ENCODE measurements around the gene ZNF169. TPM values are rescaled to one million over a fixed set of nuclear protein-coding genes. Genes with fewer than 3 reads are reported as not detected.
A peak's percentile ranks its signal among the peaks of the same experiment; 100 is the strongest.
"Not testable (repeated sequence)": the region's sequence is repeated elsewhere in the genome, so short reads cannot be mapped to it uniquely, and the experiment has no call there.

Gene ZNF169
- 0.09 and 1.4 TPM in 2 replicates for total RNA-seq (2014; rRNA removed; shearing (Covaris generic))

GRCh38 chr9:94259077-94259862 lies at the start of gene ZNF169:
TSS of gene ZNF169 (plus strand) at chr9:94259298. CDS start at chr9:94278813, 19,515 bp downstream.
- Histone ChIP-seq H3K9me3 (replicated peaks) (no peaks in the 10 kb centered on the region), H3K4me1 (replicated peaks) (no peaks in the 10 kb centered on the region; the same call in 1 of the 2 replicates), H3K36me3 (peaks cover 5% of the 10 kb centered on the region; the same call in 1 of the 2 replicates), H3K27ac (peak within 1 kb of the TSS; percentile 51), H3K4me3 (peak within 1 kb of the TSS; percentile 82), H3K27me3 (replicated peaks) (no peaks in the 10 kb centered on the region)
- DNase-seq (ENCODE audit: low read depth in 1 of 2, low spot score in 2 of 2): peak; percentile 66 to 90

- Histone ChIP-seq H3K27me3 (replicated peaks) (no peaks in the 10 kb centered on the region), H3K4me1 (replicated peaks) (no peaks in the 10 kb centered on the region), H3K27ac (no peak overlapping the region), H3K4me3 (no peak overlapping the region), H3K36me3 (no peaks in the 10 kb centered on the region), H3K9me3 (replicated peaks) (no peaks in the 10 kb centered on the region)
- DNase-seq (ENCODE audit: low read depth in 1 of 2, low spot score in 2 of 2): no peak
These were observed 48.2 kb upstream of the ZNF169 start for GRCh38 chr9:94210616-94211603.

GRCh38 chr9:94212091-94212490 lies 47.0 kb upstream of the ZNF169 start:
- H3K9me3 ChIP-seq (replicated peaks): no peaks in the 10 kb centered on the region
- H3K4me1 ChIP-seq (replicated peaks): no peaks in the 10 kb centered on the region
- no peaks in the 10 kb centered on the region for H3K27me3 ChIP-seq (replicated peaks)
- H3K4me3 ChIP-seq: no peak overlapping the region
- no peak for DNase-seq (ENCODE audit: low read depth in 1 of 2, low spot score in 2 of 2)
- no peak overlapping the region for H3K27ac ChIP-seq
- H3K36me3 ChIP-seq: no peaks in the 10 kb centered on the region

GRCh38 chr9:94212531-94212930 lies 46.6 kb upstream of the ZNF169 start:
- Histone ChIP-seq H3K4me1 (replicated peaks) (no peaks in the 10 kb centered on the region), H3K36me3 (no peaks in the 10 kb centered on the region), H3K4me3 (no peak overlapping the region), H3K9me3 (replicated peaks) (no peaks in the 10 kb centered on the region), H3K27ac (no peak overlapping the region), H3K27me3 (replicated peaks) (no peaks in the 10 kb centered on the region)
- DNase-seq (ENCODE audit: low read depth in 1 of 2, low spot score in 2 of 2): no peak

GRCh38 chr9:94213511-94214124 lies 45.5 kb upstream of the ZNF169 start:
- DNase-seq (ENCODE audit: low read depth in 1 of 2, low spot score in 2 of 2): peak; percentile 33 to 65
- H3K36me3 ChIP-seq: no peaks in the 10 kb centered on the region
- no peaks in the 10 kb centered on the region for H3K9me3 ChIP-seq (replicated peaks)
- H3K27me3 ChIP-seq (replicated peaks): no peaks in the 10 kb centered on the region
- no peak overlapping the region for H3K4me3 ChIP-seq
- H3K27ac ChIP-seq: no peak overlapping the region
- no peaks in the 10 kb centered on the region for H3K4me1 ChIP-seq (replicated peaks)

GRCh38 chr9:94222870-94223269 lies 36.2 kb upstream of the ZNF169 start:
- H3K4me1 ChIP-seq (replicated peaks): no peaks in the 10 kb centered on the region
- H3K27me3 ChIP-seq (replicated peaks): no peaks in the 10 kb centered on the region
- no peaks in the 10 kb centered on the region for H3K36me3 ChIP-seq
- no peak overlapping the region for H3K4me3 ChIP-seq
- H3K9me3 ChIP-seq (replicated peaks): no peaks in the 10 kb centered on the region
- H3K27ac ChIP-seq: no peak overlapping the region
- no peak for DNase-seq (ENCODE audit: low read depth in 1 of 2, low spot score in 2 of 2)

GRCh38 chr9:94225413-94225812 lies 33.7 kb upstream of the ZNF169 start:
- DNase-seq (ENCODE audit: low read depth in 1 of 2, low spot score in 2 of 2); H3K9me3 ChIP-seq (replicated peaks); H3K4me1 ChIP-seq (replicated peaks); H3K27me3 ChIP-seq (replicated peaks); H3K27ac ChIP-seq; H3K4me3 ChIP-seq; H3K36me3 ChIP-seq: not testable (repeated sequence)

- H3K36me3 ChIP-seq: no peaks in the 10 kb centered on the region
- no peak overlapping the region for H3K27ac ChIP-seq
- no peaks in the 10 kb centered on the region for H3K4me1 ChIP-seq (replicated peaks)
- no peak for DNase-seq (ENCODE audit: low read depth in 1 of 2, low spot score in 2 of 2)
- H3K27me3 ChIP-seq (replicated peaks): peaks cover 5% of the 10 kb centered on the region; the same call in 1 of the 2 replicates
- no peak overlapping the region for H3K4me3 ChIP-seq
- 0 out of 2 replicates have a peak, but pooled peaks cover 2% of the 10 kb centered on the region for H3K9me3 ChIP-seq (replicated peaks)
These were observed 30.5 kb upstream of the ZNF169 start for GRCh38 chr9:94228616-94229015.

GRCh38 chr9:94232428-94232827 lies 26.7 kb upstream of the ZNF169 start:
- H3K27me3 ChIP-seq (replicated peaks): peaks cover 5% of the 10 kb centered on the region; the same call in 1 of the 2 replicates
- H3K36me3 ChIP-seq: no peaks in the 10 kb centered on the region
- no peaks in the 10 kb centered on the region for H3K4me1 ChIP-seq (replicated peaks)
- no peak overlapping the region for H3K27ac ChIP-seq
- 0 out of 2 replicates have a peak, but pooled peaks cover 2% of the 10 kb centered on the region for H3K9me3 ChIP-seq (replicated peaks)
- H3K4me3 ChIP-seq: no peak overlapping the region
- DNase-seq (ENCODE audit: low read depth in 1 of 2, low spot score in 2 of 2): no peak

- not testable (repeated sequence) for H3K27me3 ChIP-seq (replicated peaks); H3K9me3 ChIP-seq (replicated peaks); H3K36me3 ChIP-seq; H3K4me3 ChIP-seq; H3K4me1 ChIP-seq (replicated peaks); DNase-seq (ENCODE audit: low read depth in 1 of 2, low spot score in 2 of 2); H3K27ac ChIP-seq
These were observed 18.0 kb upstream of the ZNF169 start for GRCh38 chr9:94241098-94241497.

GRCh38 chr9:94245651-94246050 lies 13.4 kb upstream of the ZNF169 start:
- Histone ChIP-seq H3K27me3 (replicated peaks) (no peaks in the 10 kb centered on the region), H3K27ac (no peak overlapping the region), H3K4me1 (replicated peaks) (no peaks in the 10 kb centered on the region), H3K4me3 (no peak overlapping the region), H3K36me3 (no peaks in the 10 kb centered on the region), H3K9me3 (replicated peaks) (no peaks in the 10 kb centered on the region)
- DNase-seq (ENCODE audit: low read depth in 1 of 2, low spot score in 2 of 2): no peak

- H3K9me3 ChIP-seq (replicated peaks): no peaks in the 10 kb centered on the region
- no peak overlapping the region for H3K4me3 ChIP-seq
- H3K36me3 ChIP-seq: no peaks in the 10 kb centered on the region
- no peaks in the 10 kb centered on the region for H3K4me1 ChIP-seq (replicated peaks)
- no peak overlapping the region for H3K27ac ChIP-seq
- DNase-seq (ENCODE audit: low read depth in 1 of 2, low spot score in 2 of 2): no peak
- no peaks in the 10 kb centered on the region for H3K27me3 ChIP-seq (replicated peaks)
These were observed 8.6 kb upstream of the ZNF169 start for GRCh38 chr9:94250456-94250855.

GRCh38 chr9:94256007-94256406 lies 3.1 kb upstream of the ZNF169 start:
- H3K9me3 ChIP-seq (replicated peaks): no peaks in the 10 kb centered on the region
- H3K27me3 ChIP-seq (replicated peaks): no peaks in the 10 kb centered on the region
- H3K27ac ChIP-seq: no peak overlapping the region
- H3K36me3 ChIP-seq: peaks cover 5% of the 10 kb centered on the region; the same call in 1 of the 2 replicates
- no peaks in the 10 kb centered on the region; the same call in 1 of the 2 replicates for H3K4me1 ChIP-seq (replicated peaks)
- DNase-seq (ENCODE audit: low read depth in 1 of 2, low spot score in 2 of 2): no peak
- H3K4me3 ChIP-seq: no peak overlapping the region

All from SJSA1 (cell line).